ENCODE measurements around the gene AQP12B.
"Not testable (repeated sequence)": the region's sequence is repeated elsewhere in the genome, so short reads cannot be mapped to it uniquely, and the experiment has no call there.

Gene AQP12B

DNA sequence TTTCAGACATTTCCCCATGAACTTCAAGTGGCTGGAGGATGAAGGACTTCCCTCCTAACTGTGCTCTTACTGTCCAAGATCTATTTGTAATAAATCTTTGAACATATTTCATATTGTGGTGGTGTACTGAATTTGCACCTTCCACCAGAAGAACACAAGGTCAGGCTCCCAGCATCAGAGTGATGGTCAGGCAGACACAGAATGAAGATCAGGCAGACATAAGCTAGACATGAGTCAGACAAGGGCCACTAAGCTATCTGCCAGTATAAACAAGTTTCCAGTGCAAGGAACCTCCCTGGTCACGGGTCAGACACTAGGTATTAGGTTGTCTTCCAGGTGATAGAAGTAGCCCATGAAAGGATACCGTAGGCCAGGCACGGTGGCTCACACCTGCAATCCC lies 20.0 kb downstream of the AQP12B start:
- Mint-ChIP-seq H3K9me3 (peaks cover 14% of the 10 kb centered on the region), H3K4me3 (no peak overlapping the region), H3K27ac (no peak overlapping the region), H3K4me1 (no peaks in the 10 kb centered on the region), H3K27me3 (peaks cover 27% of the 10 kb centered on the region), H3K36me3 (ENCODE audit: low read depth) (no peaks in the 10 kb centered on the region)
- DNase-seq: no peak
- ATAC-seq: no peak

DNA sequence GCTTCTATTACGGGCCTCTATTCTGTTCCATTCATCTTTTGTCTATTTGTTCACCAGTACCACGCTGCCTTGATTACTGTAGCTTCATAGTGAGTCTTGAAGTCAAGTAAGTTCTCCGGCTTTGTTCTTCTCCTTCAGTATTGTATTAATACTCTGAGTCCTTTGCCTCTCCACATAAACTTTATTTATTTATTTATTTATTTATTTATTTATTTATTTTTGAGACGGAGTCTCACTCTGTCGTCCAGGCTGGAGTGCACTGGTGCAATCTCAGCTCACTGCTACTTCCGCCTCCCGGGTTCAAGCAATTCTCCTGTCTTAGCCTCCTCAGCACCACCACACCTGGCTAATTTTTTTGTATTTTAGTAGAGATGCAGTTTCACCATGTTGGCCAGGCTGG lies 22.8 kb downstream of the AQP12B start:
- H3K4me1 Mint-ChIP-seq: peaks cover 11% of the 10 kb centered on the region

DNA sequence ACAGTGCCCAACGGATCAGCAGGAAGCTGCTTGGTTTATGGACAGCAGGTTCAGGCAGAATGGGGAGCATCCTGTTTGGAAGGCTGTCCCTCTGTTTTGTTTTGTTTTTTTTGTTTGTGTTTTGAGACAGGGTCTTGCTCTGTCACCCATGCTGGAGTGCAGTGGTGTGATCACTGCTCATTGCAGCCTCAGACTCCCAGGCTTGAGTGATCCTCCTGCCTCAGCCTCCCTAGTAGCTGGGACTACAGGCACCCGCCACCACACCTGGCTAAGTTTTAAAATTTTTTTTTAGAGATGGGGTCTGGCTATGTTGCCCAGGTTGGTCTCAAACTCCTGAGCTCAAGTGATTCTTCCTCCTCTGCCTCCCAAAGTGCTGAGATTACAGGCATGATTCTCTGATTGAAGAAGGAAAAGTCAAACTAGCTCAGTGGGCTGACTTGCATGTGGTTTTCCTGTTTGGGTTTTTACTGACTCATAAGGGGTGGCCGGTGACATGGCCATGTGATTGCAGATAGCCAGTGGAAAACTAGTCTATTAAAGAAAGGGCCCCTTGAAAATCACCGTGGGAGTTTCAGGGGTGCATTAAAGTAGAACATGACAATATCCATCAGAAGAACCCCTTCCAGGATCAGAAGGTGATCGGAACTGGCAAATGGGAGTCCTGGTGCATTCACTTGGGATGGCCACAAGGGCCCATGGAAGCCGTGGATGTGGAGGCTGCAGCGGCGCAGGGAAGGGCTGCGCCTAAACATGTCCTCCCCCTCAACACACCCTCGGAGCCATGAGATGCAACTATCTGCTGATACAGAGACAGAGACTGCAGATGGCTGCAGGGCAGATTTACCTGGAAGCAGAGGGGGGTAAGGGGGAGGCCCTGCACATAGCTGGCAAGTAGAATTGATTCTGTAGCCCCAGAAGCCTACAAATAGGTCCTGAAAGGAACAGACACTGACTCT lies 26.5 kb downstream of the AQP12B start:
- ATAC-seq: peak; percentile 65

More for the DNA sequence above, 22.8 kb downstream of the AQP12B start:
- H3K36me3 Mint-ChIP-seq (ENCODE audit: low read depth); H3K4me3 Mint-ChIP-seq; ATAC-seq; DNase-seq; H3K27ac Mint-ChIP-seq; H3K9me3 Mint-ChIP-seq: not testable (repeated sequence)
- H3K27me3 Mint-ChIP-seq: peaks cover 26% of the 10 kb centered on the region

DNA sequence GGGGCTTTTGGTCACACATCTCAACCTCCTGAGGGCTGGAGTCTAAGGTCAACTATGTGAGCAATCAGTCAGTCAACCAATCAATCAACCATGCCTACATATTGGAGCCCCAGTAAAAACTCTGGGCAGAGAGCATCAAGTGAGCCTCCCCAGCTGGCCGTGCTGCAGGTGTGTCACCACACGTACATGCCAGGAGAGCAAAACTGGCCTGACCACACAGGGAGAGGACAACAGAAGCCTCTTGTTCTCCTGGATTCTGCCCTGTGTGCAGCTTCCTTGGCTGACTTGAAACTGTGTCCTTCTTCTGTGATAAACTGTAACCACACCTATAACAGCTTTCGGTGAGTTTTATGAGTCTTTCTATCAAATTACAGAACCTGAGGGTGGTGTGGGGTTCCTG lies 31.5 kb downstream of the AQP12B start:
- Mint-ChIP-seq H3K9me3 (no peaks in the 10 kb centered on the region), H3K4me1 (peaks cover 9% of the 10 kb centered on the region), H3K36me3 (ENCODE audit: low read depth) (no peaks in the 10 kb centered on the region), H3K27me3 (peaks cover 38% of the 10 kb centered on the region), H3K4me3 (no peak overlapping the region), H3K27ac (no peak overlapping the region)
- DNase-seq: no peak
- no peak for ATAC-seq

More for the DNA sequence above, 26.5 kb downstream of the AQP12B start:
- no peaks in the 10 kb centered on the region for H3K9me3 Mint-ChIP-seq
- no peaks in the 10 kb centered on the region for H3K36me3 Mint-ChIP-seq (ENCODE audit: low read depth)
- peaks cover 32% of the 10 kb centered on the region for H3K27me3 Mint-ChIP-seq
- no peak overlapping the region for H3K27ac Mint-ChIP-seq
- peak; percentile 16 for DNase-seq
- H3K4me1 Mint-ChIP-seq: peaks cover 12% of the 10 kb centered on the region
- no peak overlapping the region for H3K4me3 Mint-ChIP-seq

DNA sequence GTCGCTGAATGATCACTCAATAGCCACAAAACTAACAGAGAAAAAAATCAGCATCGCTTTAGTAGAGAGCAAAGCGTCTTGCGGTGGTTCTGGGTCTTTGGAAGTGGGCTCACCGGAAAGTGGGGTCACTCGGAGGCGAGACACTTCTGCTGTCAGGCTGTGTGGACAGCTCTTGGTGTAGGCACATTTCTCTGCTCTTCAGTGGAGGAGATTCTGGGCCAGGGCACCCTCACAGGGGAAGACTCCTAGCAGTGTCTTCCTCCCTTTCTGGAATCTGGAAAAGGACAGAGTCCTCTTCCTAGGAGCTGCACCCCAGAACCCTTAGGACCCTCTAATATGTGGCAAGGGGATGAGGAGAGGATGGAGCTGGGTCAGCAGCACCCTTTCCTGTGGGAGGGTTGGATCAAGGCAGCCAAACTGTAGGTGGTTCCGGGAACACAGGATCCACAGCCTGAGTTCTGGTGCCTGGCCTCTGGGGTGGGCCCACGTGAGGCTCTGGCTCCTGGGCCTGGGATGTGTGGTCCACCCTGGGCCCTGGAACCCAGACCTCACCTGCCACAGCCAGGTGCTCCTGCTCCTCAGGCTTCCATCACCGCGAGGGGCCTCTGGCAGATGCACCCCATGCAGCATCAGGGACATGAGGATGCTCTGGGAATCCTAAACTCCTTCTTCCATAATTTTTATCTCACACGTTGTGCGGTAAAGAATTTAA lies 32.3 kb downstream of the AQP12B start:
- peaks cover 7% of the 10 kb centered on the region for H3K4me1 Mint-ChIP-seq

DNA sequence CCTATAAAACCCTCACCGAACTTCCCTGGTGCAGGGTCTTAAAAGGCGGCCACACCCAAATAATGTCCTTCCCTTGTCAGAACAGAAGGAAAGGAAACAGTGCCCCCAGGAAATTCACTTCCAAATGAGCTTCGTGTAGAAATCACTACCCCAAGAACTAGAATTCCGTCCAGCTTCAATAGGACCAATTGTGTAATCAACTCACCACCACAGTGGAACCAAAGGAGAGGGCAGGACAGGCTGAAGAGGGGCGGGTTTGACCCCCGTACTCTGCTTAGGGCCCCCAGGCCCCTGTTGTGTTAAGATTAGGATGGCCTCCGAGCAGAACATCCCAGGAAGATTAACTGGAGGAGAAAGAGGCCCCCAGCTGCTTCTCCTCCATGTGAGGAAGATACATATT lies 33.4 kb downstream of the AQP12B start:
- H3K27ac Mint-ChIP-seq: no peak overlapping the region
- H3K4me3 Mint-ChIP-seq: no peak overlapping the region
- H3K27me3 Mint-ChIP-seq: peaks cover 27% of the 10 kb centered on the region
- H3K4me1 Mint-ChIP-seq: peaks cover 1% of the 10 kb centered on the region
- H3K9me3 Mint-ChIP-seq: no peaks in the 10 kb centered on the region
- ATAC-seq (no peak), DNase-seq (no peak)
- no peaks in the 10 kb centered on the region for H3K36me3 Mint-ChIP-seq (ENCODE audit: low read depth)

More for the DNA sequence above, 32.3 kb downstream of the AQP12B start:
- no peaks in the 10 kb centered on the region for H3K36me3 Mint-ChIP-seq (ENCODE audit: low read depth)
- H3K27me3 Mint-ChIP-seq: peaks cover 38% of the 10 kb centered on the region
- no peaks in the 10 kb centered on the region for H3K9me3 Mint-ChIP-seq
- no peak overlapping the region for H3K27ac Mint-ChIP-seq
- no peak overlapping the region for H3K4me3 Mint-ChIP-seq
- DNase-seq (no peak), ATAC-seq (no peak)

DNA sequence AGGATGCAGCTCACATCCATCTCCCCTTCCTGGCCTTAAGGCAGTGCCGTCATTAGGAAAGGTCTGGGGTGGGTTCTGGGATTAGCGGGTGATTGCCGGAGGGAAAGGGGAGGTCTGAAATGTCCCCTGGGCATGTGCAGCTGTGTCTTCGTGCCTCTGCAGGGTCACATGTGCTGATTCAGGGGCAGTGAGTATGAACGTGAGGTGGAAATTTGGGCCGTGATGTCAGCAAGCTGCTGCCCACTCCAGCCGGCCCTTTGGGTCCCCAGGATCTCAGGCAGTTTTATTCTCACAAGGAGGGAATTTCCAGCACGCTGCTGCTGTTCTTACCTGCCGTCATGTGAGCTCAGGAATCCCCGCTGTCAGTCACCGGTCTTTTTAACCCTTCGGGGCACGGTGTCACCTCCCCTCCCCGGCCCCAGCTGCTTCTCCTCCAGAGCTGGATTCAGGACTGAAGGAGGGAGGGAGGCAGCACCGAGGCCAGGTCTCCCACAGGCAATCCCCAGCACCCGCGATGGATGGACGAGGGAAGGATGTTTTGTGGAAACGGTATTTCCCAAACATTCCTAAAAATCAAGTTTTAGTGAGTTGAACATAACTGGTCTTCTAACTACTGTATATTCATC lies 33.9 kb downstream of the AQP12B start:
- DNase-seq (no peak), ATAC-seq (no peak)
- H3K4me3 Mint-ChIP-seq: no peak overlapping the region
- peaks cover 26% of the 10 kb centered on the region for H3K27me3 Mint-ChIP-seq
- H3K36me3 Mint-ChIP-seq (ENCODE audit: low read depth): no peaks in the 10 kb centered on the region
- no peak overlapping the region for H3K27ac Mint-ChIP-seq
- no peaks in the 10 kb centered on the region for H3K9me3 Mint-ChIP-seq
- H3K4me1 Mint-ChIP-seq: peaks cover 1% of the 10 kb centered on the region

DNA sequence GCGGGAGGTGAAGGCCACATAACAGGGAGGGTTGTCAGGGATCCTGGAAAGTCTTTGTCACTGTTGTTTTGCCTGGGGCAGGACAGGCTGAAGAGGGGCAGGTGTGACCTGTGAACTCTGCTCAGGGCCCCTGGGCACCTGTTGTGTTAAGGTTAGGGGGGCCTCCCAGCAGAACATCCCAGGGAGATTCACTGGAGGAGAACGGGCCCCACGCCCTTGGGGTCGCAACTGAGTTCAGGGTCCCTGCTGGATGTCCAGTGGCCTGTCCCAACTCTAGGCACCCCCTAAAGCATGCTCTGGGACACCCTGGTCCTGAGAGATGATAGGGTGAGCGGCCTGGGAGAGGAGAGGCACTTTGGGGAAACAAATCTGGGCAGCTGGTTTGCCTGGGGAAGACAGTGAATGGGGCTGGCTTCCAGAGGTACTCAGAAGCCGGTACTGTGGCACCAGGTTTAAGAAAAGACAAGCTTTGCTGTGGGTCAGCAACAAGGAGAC lies 34.5 kb downstream of the AQP12B start:
- Mint-ChIP-seq H3K27ac (no peak overlapping the region), H3K27me3 (peaks cover 25% of the 10 kb centered on the region), H3K9me3 (no peaks in the 10 kb centered on the region), H3K4me1 (peaks cover 1% of the 10 kb centered on the region), H3K4me3 (no peak overlapping the region), H3K36me3 (ENCODE audit: low read depth) (no peaks in the 10 kb centered on the region)
- ATAC-seq: no peak
- no peak for DNase-seq

DNA sequence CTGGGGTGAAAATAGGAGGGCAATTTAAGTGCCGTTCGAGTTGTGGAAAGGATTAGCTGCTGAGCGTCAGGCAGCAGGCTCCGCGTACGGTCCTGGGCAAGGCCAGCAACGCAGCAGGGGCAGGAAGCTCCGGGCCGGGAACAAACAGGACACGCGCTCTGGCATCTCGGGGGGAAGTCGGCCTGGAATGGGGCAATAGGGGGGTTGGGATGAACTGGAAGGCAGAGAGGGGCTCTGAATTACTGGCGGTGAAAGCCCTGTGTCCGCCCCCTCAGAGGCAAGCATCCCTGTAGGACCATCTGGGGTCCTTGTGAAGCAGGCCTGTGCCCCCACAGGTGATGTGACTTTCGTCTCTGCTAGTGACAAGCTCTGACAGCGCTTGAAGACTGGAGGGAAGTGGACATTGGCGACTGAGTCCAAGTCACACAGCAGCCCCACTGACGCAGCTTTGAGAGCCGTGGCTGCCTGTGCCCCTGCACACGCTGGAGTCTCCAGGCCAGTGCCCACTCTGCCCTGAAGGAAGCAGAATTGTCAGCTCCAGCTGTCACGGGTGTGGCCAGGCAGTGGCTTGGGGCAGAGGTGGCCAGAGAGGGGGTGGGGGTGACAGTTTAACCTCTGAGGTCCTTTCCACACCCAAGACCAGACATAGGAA lies 35.1 kb downstream of the AQP12B start:
- Mint-ChIP-seq H3K4me1 (peaks cover 1% of the 10 kb centered on the region), H3K27me3 (peaks cover 23% of the 10 kb centered on the region), H3K9me3 (no peaks in the 10 kb centered on the region), H3K36me3 (ENCODE audit: low read depth) (no peaks in the 10 kb centered on the region), H3K4me3 (no peak overlapping the region), H3K27ac (no peak overlapping the region)
- ATAC-seq: no peak
- DNase-seq: no peak

DNA sequence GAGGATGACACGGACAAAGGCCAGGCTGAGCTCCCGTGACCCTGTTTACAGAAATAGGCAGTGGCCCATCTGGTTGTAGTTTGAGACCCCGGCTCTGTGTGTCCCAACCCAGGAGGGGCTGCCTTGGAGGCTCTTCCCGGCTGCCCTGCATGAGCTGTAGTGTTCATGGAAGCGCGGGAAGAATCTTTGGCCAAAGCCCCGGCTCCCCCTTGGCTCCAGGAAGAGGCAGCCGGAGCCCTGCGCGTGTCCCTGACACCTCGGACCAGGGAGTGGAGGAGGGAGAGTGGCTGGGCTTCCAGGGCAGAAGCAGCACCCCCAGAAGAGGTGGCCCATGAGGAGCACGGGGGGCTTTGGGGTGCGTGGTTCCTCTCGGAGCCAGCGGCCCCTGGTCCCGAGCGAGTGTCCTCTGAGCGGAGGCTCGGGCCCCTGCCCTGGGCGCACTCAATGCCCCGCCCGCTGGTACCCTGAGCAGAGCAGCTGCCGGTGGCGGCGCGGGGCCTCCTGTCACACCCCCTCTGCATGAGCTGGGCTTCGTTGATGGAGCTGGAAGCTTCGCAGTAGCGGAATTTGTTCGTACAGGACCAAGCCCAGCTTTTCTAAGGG lies 35.7 kb downstream of the AQP12B start:
- Mint-ChIP-seq H3K4me1 (peaks cover 1% of the 10 kb centered on the region), H3K9me3 (no peaks in the 10 kb centered on the region), H3K4me3 (no peak overlapping the region), H3K27me3 (peaks cover 23% of the 10 kb centered on the region), H3K27ac (no peak overlapping the region), H3K36me3 (ENCODE audit: low read depth) (no peaks in the 10 kb centered on the region)
- ATAC-seq: no peak
- DNase-seq: no peak

DNA sequence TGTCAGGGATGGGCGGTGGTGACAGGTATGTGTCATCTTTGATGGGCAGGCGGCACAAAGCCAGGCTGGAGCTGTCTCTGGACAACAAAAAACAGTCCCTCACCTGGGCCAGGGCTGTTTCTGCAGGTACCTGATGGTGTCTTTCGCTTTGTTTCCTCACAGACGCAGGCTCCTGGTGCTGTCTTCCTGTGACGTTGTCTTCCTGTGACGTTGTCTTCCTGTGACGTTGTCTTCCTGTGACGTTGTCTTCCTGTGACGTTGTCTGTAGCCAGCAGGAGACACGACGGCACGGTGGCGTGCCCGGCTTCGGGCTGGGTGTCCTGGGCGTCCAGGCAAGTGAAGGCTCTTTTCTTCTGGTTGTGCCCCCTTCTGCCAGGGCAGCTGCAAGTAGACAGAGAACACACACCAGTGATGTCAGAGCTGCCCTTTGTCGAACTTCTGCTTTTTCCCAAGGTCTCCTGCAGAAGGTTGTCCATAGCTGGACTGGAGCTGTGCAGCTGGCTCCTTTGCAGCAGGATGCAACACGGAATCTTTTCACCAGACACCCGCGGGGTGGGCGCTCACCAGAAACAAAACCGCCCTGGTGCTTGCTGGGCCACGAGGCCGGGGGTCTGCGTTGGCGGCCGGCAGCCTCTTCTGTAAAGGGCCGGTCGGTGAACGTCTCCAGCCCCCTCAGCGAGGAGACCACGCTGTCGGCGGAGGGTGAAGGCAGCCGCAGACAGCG lies 36.3 kb downstream of the AQP12B start:
- no peak for ATAC-seq
- peaks cover 1% of the 10 kb centered on the region for H3K4me1 Mint-ChIP-seq
- no peaks in the 10 kb centered on the region for H3K36me3 Mint-ChIP-seq (ENCODE audit: low read depth)
- H3K9me3 Mint-ChIP-seq: no peaks in the 10 kb centered on the region
- H3K4me3 Mint-ChIP-seq: no peak overlapping the region
- no peak overlapping the region for H3K27ac Mint-ChIP-seq
- DNase-seq: no peak
- H3K27me3 Mint-ChIP-seq: peaks cover 23% of the 10 kb centered on the region

DNA sequence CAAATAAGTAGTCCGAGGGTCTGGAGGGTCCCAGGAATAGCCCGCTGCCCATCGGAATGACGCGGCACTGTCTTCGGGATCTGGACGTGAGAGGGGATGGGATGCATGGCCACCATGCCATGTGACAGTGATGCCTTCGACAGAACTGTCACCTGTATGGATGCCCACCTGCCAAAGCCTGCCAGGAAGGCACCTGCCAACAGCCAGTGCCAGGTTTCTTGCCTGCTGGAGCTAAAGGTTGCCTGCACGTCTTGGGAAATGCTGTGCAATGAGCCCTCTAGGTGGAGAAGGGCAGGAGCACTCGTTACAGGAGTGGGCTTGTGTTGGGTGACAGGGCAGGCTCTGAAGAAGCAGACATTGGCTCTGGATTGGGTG lies 36.9 kb downstream of the AQP12B start:
- H3K9me3 Mint-ChIP-seq: no peaks in the 10 kb centered on the region
- no peak overlapping the region for H3K4me3 Mint-ChIP-seq
- H3K27me3 Mint-ChIP-seq: peaks cover 23% of the 10 kb centered on the region
- ATAC-seq (no peak), DNase-seq (no peak)
- no peaks in the 10 kb centered on the region for H3K36me3 Mint-ChIP-seq (ENCODE audit: low read depth)
- H3K4me1 Mint-ChIP-seq: peaks cover 1% of the 10 kb centered on the region
- H3K27ac Mint-ChIP-seq: no peak overlapping the region

DNA sequence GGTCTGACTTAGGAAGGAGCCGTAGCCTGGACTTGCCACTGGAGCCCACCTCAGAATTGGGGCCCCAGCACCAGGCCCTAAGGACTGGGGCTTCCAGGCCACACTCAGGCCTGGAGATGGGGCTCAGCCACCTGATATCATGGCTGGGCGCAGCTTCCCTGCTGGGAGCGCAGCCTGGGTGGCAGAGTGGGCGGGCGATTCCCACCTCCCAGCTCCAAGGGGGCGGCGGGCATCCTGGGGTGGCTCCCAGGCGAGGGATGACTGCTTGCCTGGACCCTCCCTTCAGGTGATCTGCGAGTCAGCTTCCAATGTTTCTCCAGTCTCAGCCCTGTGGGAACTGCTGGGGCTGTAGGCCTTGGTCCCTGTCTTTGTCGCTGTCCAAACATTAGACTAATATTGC lies 37.3 kb downstream of the AQP12B start:
- Mint-ChIP-seq H3K4me3 (no peak overlapping the region), H3K27me3 (peaks cover 23% of the 10 kb centered on the region), H3K4me1 (peaks cover 1% of the 10 kb centered on the region), H3K9me3 (no peaks in the 10 kb centered on the region), H3K27ac (no peak overlapping the region), H3K36me3 (ENCODE audit: low read depth) (no peaks in the 10 kb centered on the region)
- no peak for DNase-seq
- no peak for ATAC-seq

All from activated naive CD8-positive, alpha-beta T cell treated with anti-CD3 and anti-CD28 coated beads, Interleukin-2, amount 50 U/mL, for 24 hours (primary cell).